ENCODE measurements around the gene STRADA. TPM values are rescaled to one million over a fixed set of nuclear protein-coding genes. Genes with fewer than 3 reads are reported as not detected.

STRADA gene
- total RNA-seq, 1 experiment from 2014 or later: 36.6 TPM

GRCh38 chr17:63701868-63702720, 39.5 kb downstream of the STRADA start:
- Mint-ChIP-seq H3K4me3 (ENCODE audit: unreplicated experiment) (no peak overlapping the region), H3K27me3 (ENCODE audit: insufficient read depth, unreplicated experiment) (no peaks in the 10 kb centered on the region), H3K9me3 (ENCODE audit: unreplicated experiment) (no peaks in the 10 kb centered on the region), H3K27ac (ENCODE audit: low read depth, unreplicated experiment) (no peak overlapping the region), H3K36me3 (ENCODE audit: insufficient read depth, unreplicated experiment) (peaks cover 37% of the 10 kb centered on the region), H3K4me1 (ENCODE audit: insufficient read depth, unreplicated experiment) (no peaks in the 10 kb centered on the region)
- DNase-seq (ENCODE audit: unreplicated experiment): no peak
- POLR2A ChIA-PET: interaction anchor here (1.0 kb wide), 1 partner anchor 8 kb away, joined by 4 read pairs; no protein-coding TSS in a partner anchor
- TF ChIP-seq CTCF (IDR thresholded peaks at IDR 0.05; ENCODE audit: unreplicated experiment): no peak
- CTCF ChIA-PET: no interaction called here
- no TSS peak for BruUV-seq (replicated peaks)
- intact Hi-C loops (cut with micrococcal nuclease): no loop called here

GRCh38 chr17:63701456-63701820, 40.2 kb downstream of the STRADA start:
- no peak for DNase-seq (ENCODE audit: unreplicated experiment)
- ChIA-PET POLR2A (no interaction called here), CTCF (no interaction called here)
- no peaks in the 10 kb centered on the region for H3K4me1 Mint-ChIP-seq (ENCODE audit: insufficient read depth, unreplicated experiment)
- no peak overlapping the region for H3K4me3 Mint-ChIP-seq (ENCODE audit: unreplicated experiment)
- TF ChIP-seq CTCF (IDR thresholded peaks at IDR 0.05; ENCODE audit: unreplicated experiment): no peak
- H3K27me3 Mint-ChIP-seq (ENCODE audit: insufficient read depth, unreplicated experiment): no peaks in the 10 kb centered on the region
- no TSS peak for BruUV-seq (replicated peaks)
- peaks cover 37% of the 10 kb centered on the region for H3K36me3 Mint-ChIP-seq (ENCODE audit: insufficient read depth, unreplicated experiment)
- intact Hi-C loops (cut with micrococcal nuclease): no loop called here
- H3K27ac Mint-ChIP-seq (ENCODE audit: low read depth, unreplicated experiment): no peak overlapping the region
- no peaks in the 10 kb centered on the region for H3K9me3 Mint-ChIP-seq (ENCODE audit: unreplicated experiment)

GRCh38 chr17:63700528-63701455, 40.8 kb downstream of the STRADA start:
- no peak for DNase-seq (ENCODE audit: unreplicated experiment)
- CTCF ChIA-PET: no interaction called here
- Mint-ChIP-seq H3K9me3 (ENCODE audit: unreplicated experiment) (no peaks in the 10 kb centered on the region), H3K4me1 (ENCODE audit: insufficient read depth, unreplicated experiment) (no peaks in the 10 kb centered on the region), H3K27ac (ENCODE audit: low read depth, unreplicated experiment) (no peak overlapping the region), H3K36me3 (ENCODE audit: insufficient read depth, unreplicated experiment) (peaks cover 37% of the 10 kb centered on the region), H3K27me3 (ENCODE audit: insufficient read depth, unreplicated experiment) (no peaks in the 10 kb centered on the region), H3K4me3 (ENCODE audit: unreplicated experiment) (no peak overlapping the region)
- TF ChIP-seq CTCF (IDR thresholded peaks at IDR 0.05; ENCODE audit: unreplicated experiment): no peak
- POLR2A ChIA-PET: no interaction called here
- intact Hi-C loops (cut with micrococcal nuclease): no loop called here
- BruUV-seq (replicated peaks): no TSS peak
